H1 (cell line): ENCODE measurements around the gene TUT7. TPM values are rescaled to one million over a fixed set of nuclear protein-coding genes. Genes with fewer than 3 reads are reported as not detected.

Source experiments
- CTCF ChIA-PET: fragments of 300-600 bp; sonication (Branson Sonifier 250); formaldehyde crosslinking; loops from one replicate; lab custom pipeline; 2021; ENCODE audit not compliant: partially characterized antibody; lab: Charles Lee
- POLR2A ChIA-PET: fragments of 300-600 bp; sonication (Branson Sonifier 250); formaldehyde crosslinking; loops from one replicate; lab custom pipeline; 2021; ENCODE audit warnings: inconsistent platforms; ENCODE audit not compliant: partially characterized antibody; lab: Charles Lee
- DNase-seq, 2 experiments: peaks; one replicate each; pipeline versions ENCODE4 v3.0.0 to v3.0.0-alpha.2; 2010 to 2022; ENCODE audit warnings: low spot score in 2 of 2, low read depth in 1 of 2, mixed read lengths in 1 of 2
- FAIRE-seq: peaks from 2 replicates; lab custom pipeline; 2011; peaks lifted over from hg19 to GRCh38; lab: Jason Lieb, UNC
- H2AFZ ChIP-seq: 2 replicates; pipeline ENCODE4 v1.8.1; 2012; ENCODE audit warnings: low read length, inconsistent platforms
- H2AK5ac ChIP-seq: 2 replicates; pipeline ENCODE4 v1.6.1; 2013; ENCODE audit warnings: low read depth, low read length
- H2BK120ac ChIP-seq: replicated peaks from 2 replicates; pipeline ENCODE3; 2013; ENCODE audit warnings: low read depth, low read length, inconsistent platforms
- H2BK12ac ChIP-seq: 2 replicates; pipeline ENCODE4 v1.6.1; 2013; ENCODE audit warnings: low read depth, low read length
- H2BK15ac ChIP-seq: 2 replicates; pipeline ENCODE4 v1.6.1; 2013; ENCODE audit warnings: low read length
- H2BK20ac ChIP-seq: 2 replicates; pipeline ENCODE4 v1.6.1; 2013; ENCODE audit warnings: low read length
- H2BK5ac ChIP-seq: 2 replicates; pipeline ENCODE4 v1.6.1; 2013; ENCODE audit warnings: low read depth, low read length
- H3K14ac ChIP-seq: 2 replicates; pipeline ENCODE4 v1.6.1; 2013; ENCODE audit warnings: inconsistent platforms; ENCODE audit not compliant: insufficient read length
- H3K18ac ChIP-seq: 2 replicates; pipeline ENCODE4 v1.6.1; 2013; ENCODE audit warnings: low read length; ENCODE audit errors: extremely low read depth
- H3K23ac ChIP-seq: 2 replicates; pipeline ENCODE4 v1.6.1; 2013; ENCODE audit warnings: inconsistent platforms; ENCODE audit not compliant: insufficient read length
- H3K23me2 ChIP-seq: 2 replicates; pipeline ENCODE4 v1.6.1; 2013; ENCODE audit warnings: low read depth, low read length
- H3K27ac ChIP-seq: 2 replicates; pipeline ENCODE4 v1.6.1; 2011; ENCODE audit warnings: low read depth, low read length, inconsistent platforms
- H3K27me3 ChIP-seq, 4 experiments: replicated peaks in 1 of 4; 1 replicate in 1 of 4; 2 replicates in 3 of 4; pipeline versions ENCODE4 v1.6.1 to v1.8.1; 2011 to 2013; ENCODE audit warnings: low read length in 3 of 4, mild to moderate bottlenecking in 3 of 4, inconsistent platforms in 2 of 4, mixed read lengths in 2 of 4, moderate library complexity in 1 of 4; ENCODE audit not compliant: control insufficient read depth in 3 of 4, insufficient read depth in 3 of 4; ENCODE audit errors: extremely low read depth in 1 of 4
- H3K36me3 ChIP-seq, 4 experiments: 2 replicates each; pipeline versions ENCODE4 v1.6.1 to v1.8.1; 2011 to 2013; ENCODE audit warnings: mild to moderate bottlenecking in 4 of 4, low read length in 3 of 4, moderate library complexity in 2 of 4, control low read depth in 1 of 4, inconsistent platforms in 1 of 4; ENCODE audit not compliant: insufficient read depth in 4 of 4, control insufficient read depth in 2 of 4
- H3K4ac ChIP-seq: replicated peaks from 2 replicates; pipeline ENCODE3; 2013; ENCODE audit warnings: low read length, low read depth, mixed read lengths, inconsistent platforms; ENCODE audit not compliant: insufficient read length
- H3K4me1 ChIP-seq, 4 experiments: replicated peaks in 1 of 4; 1 replicate in 1 of 4; 2 replicates in 3 of 4; pipeline versions ENCODE4 v1.6.1 to v1.8.1; 2011 to 2013; ENCODE audit warnings: low read length in 3 of 4, inconsistent platforms in 2 of 4, mixed read lengths in 1 of 4; ENCODE audit not compliant: insufficient read depth in 4 of 4, control insufficient read depth in 3 of 4
- H3K4me2 ChIP-seq, 2 experiments: 2 replicates each; pipeline versions ENCODE4 v1.6.1 to v1.8.1; 2011 to 2013; ENCODE audit warnings: low read depth in 2 of 2, low read length in 2 of 2, control low read depth in 1 of 2, inconsistent platforms in 1 of 2, mild to moderate bottlenecking in 1 of 2; ENCODE audit not compliant: insufficient read depth in 1 of 2
- H3K4me3 ChIP-seq, 4 experiments: fragments of 200-600, 300-600 bp in 1 of 4; sonication (generic), shearing (Covaris generic), sonication (Bioruptor Twin) in 1 of 4; 2 replicates each; pipeline versions ENCODE4 v1.5.1 to v1.8.1; 2011 to 2016; ENCODE audit warnings: low read length in 4 of 4, low read depth in 3 of 4, control low read depth in 2 of 4, inconsistent platforms in 2 of 4, mild to moderate bottlenecking in 2 of 4, mixed read lengths in 1 of 4, moderate library complexity in 1 of 4; ENCODE audit not compliant: insufficient read depth in 2 of 4; ENCODE audit errors: extremely low read depth in 1 of 4
- H3K56ac ChIP-seq: replicated peaks from 2 replicates; pipeline ENCODE3; 2013; ENCODE audit warnings: low read depth, mild to moderate bottlenecking, mixed read lengths, low read length, inconsistent platforms; ENCODE audit not compliant: insufficient read length
- H3K79me1 ChIP-seq: 2 replicates; pipeline ENCODE4 v1.6.1; 2013; ENCODE audit warnings: low read depth, low read length, control low read depth
- H3K79me2 ChIP-seq, 2 experiments: 2 replicates each; pipeline versions ENCODE4 v1.6.1 to v1.8.1; 2012 to 2013; ENCODE audit warnings: low read length in 2 of 2, mild to moderate bottlenecking in 2 of 2, inconsistent platforms in 1 of 2; ENCODE audit not compliant: insufficient read depth in 2 of 2, control insufficient read depth in 1 of 2
- H3K9ac ChIP-seq, 4 experiments: replicated peaks in 1 of 4; 1 replicate in 1 of 4; 2 replicates in 3 of 4; pipeline versions ENCODE4 v1.6.1 to v1.8.1; 2011 to 2013; ENCODE audit warnings: low read depth in 3 of 4, low read length in 3 of 4, control low read depth in 2 of 4, mild to moderate bottlenecking in 2 of 4, moderate library complexity in 2 of 4, inconsistent platforms in 1 of 4; ENCODE audit errors: extremely low read depth in 1 of 4
- H3K9me3 ChIP-seq, 2 experiments: 2 replicates each; pipeline versions ENCODE4 v1.6.1 to v1.8.1; 2012 to 2013; ENCODE audit warnings: mild to moderate bottlenecking in 2 of 2, moderate library complexity in 2 of 2, control low read depth in 1 of 2, inconsistent platforms in 1 of 2, low read depth in 1 of 2, low read length in 1 of 2, mixed read lengths in 1 of 2; ENCODE audit not compliant: insufficient read depth in 2 of 2
- H4K20me1 ChIP-seq, 2 experiments: replicated peaks in 1 of 2; 2 replicates each; pipeline versions ENCODE3 to v1.8.1; 2011 to 2013; ENCODE audit warnings: inconsistent platforms in 2 of 2, low read length in 2 of 2, mild to moderate bottlenecking in 1 of 2; ENCODE audit not compliant: insufficient read depth in 2 of 2, control insufficient read depth in 1 of 2
- H4K5ac ChIP-seq: 2 replicates; pipeline ENCODE4 v1.6.1; 2013; ENCODE audit warnings: low read length, low read depth, mixed read lengths, inconsistent platforms; ENCODE audit not compliant: insufficient read length
- H4K8ac ChIP-seq: 2 replicates; pipeline ENCODE4 v1.8.0; 2013; ENCODE audit warnings: mild to moderate bottlenecking, moderate library complexity, low read length, inconsistent platforms; ENCODE audit not compliant: insufficient read depth; ENCODE audit errors: extremely low read depth
- H4K91ac ChIP-seq: replicated peaks from 2 replicates; pipeline ENCODE3; 2013; ENCODE audit warnings: low read length, mixed read lengths, inconsistent platforms; ENCODE audit not compliant: insufficient read length
- GABPA ChIP-seq: IDR thresholded peaks from 2 replicates; pipeline ENCODE4 v1.6.1; 2011; ENCODE audit warnings: mild to moderate bottlenecking, low read length, moderate library complexity, borderline replicate concordance; ENCODE audit not compliant: insufficient read depth
- WGBS, 2 experiments: shearing (Covaris generic) in 1 of 2; methylation state at CpG; one replicate each; pipeline versions ENCODE4 v1.1.6 to v1.1.7; 2013 to 2015; ENCODE audit warnings: low lambda C conversion rate in 2 of 2, mixed read lengths in 2 of 2, inconsistent platforms in 1 of 2, low coverage in 1 of 2, missing lambda C conversion rate in 1 of 2; ENCODE audit not compliant: insufficient replicate concordance in 2 of 2, insufficient coverage in 1 of 2, insufficient read length in 1 of 2; ENCODE audit errors: extremely low coverage in 1 of 2, missing lambda C conversion rate in 1 of 2; 5-methylcytosine and 5-hydroxymethylcytosine counted together
- polyA plus RNA-seq, 7 experiments: library from polyadenylated mRNA; depleted of rRNA in 3 of 7; stranded (reverse) in 5 of 7; unstranded in 2 of 7; fragments of >200 nt in 5 of 7; fragments of 200-250 nt in 2 of 7; gene quantifications; 1 replicate in 5 of 7; 2 replicates in 1 of 7; 4 replicates in 1 of 7; pipeline versions ENCODE4 v1.2.1 to v1.2.3, GENCODE V29; 2011 to 2013; ENCODE audit warnings: missing spikeins in 2 of 7, mixed read lengths in 2 of 7
- total RNA-seq: library from RNA; stranded (reverse); fragmentation: NEBNext Ultra II Directional; extraction: Animal tissue kit (Norgen Biotek cat#: 25700); gene quantifications from 2 replicates; pipeline ENCODE4 v1.2.1, GENCODE V29; 2021

The TUT7 gene
- total and polyA plus RNA-seq, 2 of the 8 experiments (the other 6 are each of a cell fraction or from before 2014, with no cell fraction given) = 4.8 to 19.3 TPM

DNA sequence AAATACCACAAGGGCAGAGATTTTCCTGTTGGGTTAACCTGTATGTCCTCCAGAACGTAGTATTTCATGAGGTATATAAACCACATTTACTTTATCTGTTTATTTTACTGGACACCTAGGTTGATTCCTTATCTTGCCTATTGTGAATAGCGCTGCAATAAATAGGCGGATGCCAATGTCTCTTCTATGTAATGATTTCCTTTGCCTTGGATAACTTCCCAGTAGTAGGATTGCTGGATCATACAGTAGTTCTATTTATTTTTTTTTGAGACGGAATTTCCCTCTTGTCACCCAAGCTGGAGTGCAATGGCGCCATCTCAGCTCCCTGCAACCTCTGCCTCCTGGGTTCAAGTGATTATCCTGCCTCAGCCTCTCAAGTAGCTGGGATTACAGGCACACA lies 15.6 kb upstream of the TUT7 start:
- H3K9ac ChIP-seq = no peak overlapping the region
- H3K4me1 ChIP-seq = no peaks in the 10 kb centered on the region
- H3K79me1 ChIP-seq = no peaks in the 10 kb centered on the region
- no peak overlapping the region for H2BK120ac ChIP-seq
- CTCF ChIA-PET = interaction anchor here (0.9 to 1.8 kb wide), 2 partner anchors 8 to 12 kb away, joined by 3 to 4 read pairs; no protein-coding TSS in a partner anchor
- H4K20me1 ChIP-seq = no peaks in the 10 kb centered on the region
- H2AK5ac ChIP-seq = no peak overlapping the region
- H3K18ac ChIP-seq = no peak overlapping the region
- H3K4ac ChIP-seq = no peak overlapping the region
- H2BK5ac ChIP-seq = no peak overlapping the region
- no peak overlapping the region for H2BK12ac ChIP-seq
- H3K4me2 ChIP-seq = no peak overlapping the region
- peaks cover 25% of the 10 kb centered on the region in 2 experiments for H3K9me3 ChIP-seq
- no peak for FAIRE-seq
- no peak overlapping the region for H4K5ac ChIP-seq
- H2BK20ac ChIP-seq = no peak overlapping the region
- no peaks in the 10 kb centered on the region for H3K23me2 ChIP-seq
- H3K36me3 ChIP-seq = no peaks in the 10 kb centered on the region
- H2BK15ac ChIP-seq = no peak overlapping the region
- no peak overlapping the region for H3K56ac ChIP-seq
- H3K79me2 ChIP-seq = no peaks in the 10 kb centered on the region
- H3K27me3 ChIP-seq = no peaks in the 10 kb centered on the region
- WGBS, 2 experiments = 88% methylated on average over 5 of the region's 5 CpGs; no CpG with 5 or more reads in 1 of the 2 experiments
- no peak overlapping the region for H2AFZ ChIP-seq
- no peak overlapping the region for H3K27ac ChIP-seq
- POLR2A ChIA-PET = no interaction called here
- no peak overlapping the region for H3K14ac ChIP-seq
- no peak overlapping the region for H4K8ac ChIP-seq
- no peak overlapping the region for H3K4me3 ChIP-seq
- DNase-seq = no peak
- no peak overlapping the region for H4K91ac ChIP-seq
- H3K23ac ChIP-seq = no peak overlapping the region
- TF ChIP-seq GABPA = no peak
